K562 (cell line): ENCODE measurements around the gene MEAK7. TPM values are rescaled to one million over a fixed set of nuclear protein-coding genes. Genes with fewer than 3 reads are reported as not detected.

Experiments used
- ATAC-seq: fragments of 200-7000 bp; cut with Tn5 transposase; 3 replicates; pipeline ENCODE4 v1.9.1; 2020; ENCODE audit warnings: moderate library complexity
- BruUV-seq: library from RNA; stranded (reverse); fragments of 400-500 nt; replicated peaks from 2 replicates; lab custom pipeline; 2021; lab: Mats Ljungman, UMichigan
- CTCF ChIA-PET: fragments of 300-600 bp; formaldehyde crosslinking; extraction: SDS; loops from one replicate; lab custom pipeline; 2021; ENCODE audit warnings: low intra/inter-chr PET ratio; lab: Yijun Ruan, JAX
- POLR2A ChIA-PET: fragments of 300-600, 350-650 bp; sonication (Branson Sonifier 250); formaldehyde crosslinking; extraction: SDS; loops from one replicate; lab custom pipeline; 2021; ENCODE audit warnings: antibody characterized with exemption, inconsistent platforms; lab: Yijun Ruan, JAX
- DNase-seq, 4 experiments: peaks; one replicate each; pipeline versions ENCODE4 v3.0.0 to v3.0.0-alpha.2; 2011 to 2018; ENCODE audit warnings: low spot score in 3 of 4, mixed read lengths in 3 of 4; ENCODE audit errors: extremely low read depth in 1 of 4
- FAIRE-seq: peaks from 2 replicates; lab custom pipeline; 2011; peaks lifted over from hg19 to GRCh38; lab: Jason Lieb, UNC
- H2AFZ ChIP-seq: 2 replicates; pipeline ENCODE4 v1.6.0; 2011; ENCODE audit warnings: low read depth, low read length, control low read depth, inconsistent platforms
- H3K27ac ChIP-seq: fragments of 200-600 bp; 3 replicates; pipeline ENCODE4 v1.8.0; 2011; ENCODE audit warnings: low read depth, mild to moderate bottlenecking, control low read depth, inconsistent platforms, low read length, moderate library complexity, mixed read lengths; ENCODE audit errors: extremely low read depth
- H3K27me3 ChIP-seq, 2 experiments: fragments of 300-600 bp in 1 of 2; 2 replicates in 1 of 2; 3 replicates in 1 of 2; pipeline versions ENCODE4 v1.6.0 to v1.8.0; 2011; ENCODE audit warnings: inconsistent platforms in 2 of 2, low read length in 2 of 2, mild to moderate bottlenecking in 1 of 2, mixed read lengths in 1 of 2, moderate library complexity in 1 of 2; ENCODE audit not compliant: control insufficient read depth in 2 of 2, insufficient read depth in 2 of 2
- H3K36me3 ChIP-seq: fragments of 300-600 bp; 3 replicates; pipeline ENCODE4 v1.8.0; 2011; ENCODE audit warnings: mild to moderate bottlenecking, low read length, inconsistent platforms; ENCODE audit not compliant: control insufficient read depth, insufficient read depth
- H3K4me1 ChIP-seq, 2 experiments: fragments of 200-600 bp in 1 of 2; replicated peaks in 1 of 2; 2 replicates in 1 of 2; 3 replicates in 1 of 2; pipeline versions ENCODE4 v1.5.1 to v1.8.0; 2011; ENCODE audit warnings: inconsistent platforms in 2 of 2, low read length in 2 of 2, mild to moderate bottlenecking in 1 of 2, mixed read lengths in 1 of 2, moderate library complexity in 1 of 2; ENCODE audit not compliant: control insufficient read depth in 2 of 2, insufficient read depth in 2 of 2
- H3K4me2 ChIP-seq: 2 replicates; pipeline ENCODE4 v1.6.1; 2011; ENCODE audit warnings: low read length, control low read depth, inconsistent platforms, mixed read lengths; ENCODE audit not compliant: insufficient read depth
- H3K4me3 ChIP-seq: fragments of 200-600 bp; sonication (generic), shearing (Covaris generic); 2 replicates; pipeline ENCODE4 v1.5.1; 2016; ENCODE audit warnings: control low read depth, inconsistent platforms
- H3K79me2 ChIP-seq: fragments of 200-600 bp; 3 replicates; pipeline ENCODE4 v1.8.0; 2011; ENCODE audit warnings: low read length, inconsistent platforms; ENCODE audit not compliant: control insufficient read depth, insufficient read depth
- H3K9ac ChIP-seq, 2 experiments: 2 replicates each; pipeline versions ENCODE4 v1.6.0 to v1.6.1; 2011; ENCODE audit warnings: low read depth in 2 of 2, low read length in 2 of 2, control low read depth in 1 of 2, inconsistent platforms in 1 of 2, mild to moderate bottlenecking in 1 of 2, mixed read lengths in 1 of 2; ENCODE audit not compliant: insufficient read depth in 1 of 2
- H3K9me1 ChIP-seq: one replicate; pipeline ENCODE4 v1.6.0; 2011; ENCODE audit warnings: inconsistent platforms, mild to moderate bottlenecking, low read length, moderate library complexity; ENCODE audit not compliant: control insufficient read depth, insufficient read depth
- H3K9me3 ChIP-seq: replicated peaks from 2 replicates; pipeline ENCODE4 v1.5.1; 2011; ENCODE audit warnings: low read depth, low read length, inconsistent platforms; ENCODE audit not compliant: control insufficient read depth, insufficient read depth
- H4K20me1 ChIP-seq: replicated peaks from 2 replicates; pipeline ENCODE4 v1.6.1; 2011; ENCODE audit warnings: low read length, inconsistent platforms, mixed read lengths; ENCODE audit not compliant: control insufficient read depth, insufficient read depth
- BRD9 ChIP-seq: fragments of 450-650 bp; IDR thresholded peaks from 2 replicates; pipeline ENCODE4 v1.6.1; 2018; ENCODE audit warnings: low read depth; ENCODE audit not compliant: partially characterized antibody
- CBFB ChIP-seq: sonication (generic); formaldehyde crosslinking; IDR thresholded peaks from 2 replicates; pipeline ENCODE4 v1.4.0; 2020; ENCODE audit warnings: mild to moderate bottlenecking, missing genetic modification reagents
- NFIC ChIP-seq: fragments of 450-650 bp; IDR thresholded peaks from 2 replicates; pipeline ENCODE4 v1.6.1; 2017; ENCODE audit warnings: mild to moderate bottlenecking, inconsistent platforms
- PHF8 ChIP-seq: fragments of 200-600 bp; sonication (generic); IDR thresholded peaks from 2 replicates; pipeline ENCODE4 v1.6.1; 2012; ENCODE audit warnings: mixed run types, mild to moderate bottlenecking, inconsistent platforms, low read length, moderate library complexity, borderline replicate concordance
- RBFOX2 ChIP-seq: fragments of 200-400 bp; formaldehyde crosslinking; IDR thresholded peaks from 2 replicates; pipeline ENCODE4 v1.6.1; 2017; ENCODE audit warnings: low read depth, mild to moderate bottlenecking, low read length, moderate library complexity
- THAP12 ChIP-seq: fragments of 250-450 bp; sonication (Bioruptor Pico); IDR thresholded peaks from 2 replicates; pipeline ENCODE4 v1.9.0; 2021; ENCODE audit warnings: mild to moderate bottlenecking, inconsistent platforms
- TSC22D4 ChIP-seq: fragments of 450-650 bp; IDR thresholded peaks from 2 replicates; pipeline ENCODE4 v1.6.1; 2016; ENCODE audit warnings: missing genetic modification characterization, missing biosample characterization, control low read depth
- ZNF184 ChIP-seq: sonication (generic); formaldehyde crosslinking; IDR thresholded peaks from 2 replicates; pipeline ENCODE4 v1.5.0; 2020; ENCODE audit warnings: missing genetic modification reagents
- ZNF224 ChIP-seq: sonication (generic); formaldehyde crosslinking; IDR thresholded peaks from 2 replicates; pipeline ENCODE4 v1.8.0; 2022; ENCODE audit warnings: mild to moderate bottlenecking, missing genetic modification reagents
- ZNF277 ChIP-seq: fragments of 250-450 bp; sonication (Bioruptor Pico); IDR thresholded peaks from 2 replicates; pipeline ENCODE4 v1.8.0; 2022; ENCODE audit warnings: inconsistent platforms, mild to moderate bottlenecking, moderate library complexity, borderline replicate concordance
- ZNF324 ChIP-seq: fragments of 250-450 bp; sonication (Bioruptor Pico); IDR thresholded peaks from 2 replicates; pipeline ENCODE4 v1.4.0; 2020; ENCODE audit warnings: mild to moderate bottlenecking
- WGBS: fragments of 100-300 bp; shearing (Covaris generic); methylation state at CpG from one replicate; pipeline ENCODE4 v1.1.6; 2016; ENCODE audit warnings: low coverage, mixed read lengths; ENCODE audit not compliant: insufficient coverage; ENCODE audit errors: missing lambda C conversion rate; 5-methylcytosine and 5-hydroxymethylcytosine counted together
- in situ Hi-C: fragments of 300-500 bp; cut with MboI; formaldehyde crosslinking; loops from 4 replicates; pipeline ENCODE4 v1.15.0; 2018; ENCODE audit warnings: inconsistent platforms, mixed read lengths
- intact Hi-C: fragments of 100-400 bp; cut with micrococcal nuclease; formaldehyde crosslinking; loops from 2 replicates; pipeline ENCODE4 v1.14.2; 2022
- polyA plus RNA-seq, 8 experiments: library from polyadenylated mRNA; depleted of rRNA in 4 of 8; stranded (reverse) in 5 of 8; unstranded in 3 of 8; fragments of >200 nt; fragmentation: Nextera tagmentation in 2 of 8; fragmentation: Illumina TruSeq in 1 of 8; extraction: Ambion mirVana in 2 of 8; extraction: Trizol in 1 of 8; gene quantifications; 2 replicates each; pipeline versions ENCODE4 v1.2.1 to v1.2.3, GENCODE V29; 2011 to 2014; ENCODE audit warnings: inconsistent platforms in 1 of 8, missing spikeins in 1 of 8
- total RNA-seq, 7 experiments: library from RNA; depleted of rRNA in 6 of 7; stranded (reverse); fragments of >200 nt in 6 of 7; fragmentation: Illumina TruSeq in 2 of 7; extraction: Trizol in 2 of 7; gene quantifications; 2 replicates each; pipeline versions ENCODE4 v1.2.1 to v1.2.3, GENCODE V29; 2011 to 2021; ENCODE audit warnings: low replicate concordance in 1 of 7

MEAK7 gene
- total and polyA plus RNA-seq, 9 of the 15 experiments (the other 6 are each of a cell fraction or from before 2014, with no cell fraction given), result 1.4 to 14.5 (median 6.3) TPM

DNA sequence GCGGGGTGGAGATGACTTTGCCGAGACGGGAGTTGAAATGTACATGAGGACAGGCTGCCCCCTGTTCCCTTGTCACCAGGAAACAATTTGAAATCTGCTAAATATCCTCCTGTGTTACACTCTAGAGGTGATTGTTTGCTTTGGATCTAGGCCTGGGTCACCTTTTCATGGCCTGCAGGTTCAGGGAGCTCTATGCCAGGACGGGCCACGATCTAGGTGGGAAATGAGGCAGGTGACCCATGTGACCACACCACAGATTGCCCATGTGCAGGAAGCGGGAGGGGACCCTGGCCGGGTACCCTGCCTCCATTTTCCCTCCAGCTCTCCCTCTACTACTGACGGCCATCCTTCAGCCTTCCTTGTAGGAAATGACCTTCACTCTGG is 43.4 kb downstream of the MEAK7 start:
- DNase-seq (no peak), ATAC-seq (no peak), FAIRE-seq (no peak)
- Histone ChIP-seq H2AFZ (no peak overlapping the region), H3K27ac (no peak overlapping the region), H3K9me3 (no peaks in the 10 kb centered on the region), H3K9ac (no peak overlapping the region), H3K36me3 (no peaks in the 10 kb centered on the region), H3K4me1 (peaks cover 0 to 15% of the 10 kb centered on the region in 2 experiments; a peak in 2 of 5 replicates), H3K4me3 (no peak overlapping the region), H3K79me2 (no peaks in the 10 kb centered on the region), H4K20me1 (peaks cover 10% of the 10 kb centered on the region; the same call in 1 of the 2 replicates), H3K9me1 (no peaks in the 10 kb centered on the region), H3K4me2 (no peak overlapping the region), H3K27me3 (peaks cover 47 to 54% of the 10 kb centered on the region in 2 experiments)
- WGBS, result 4% methylated on average over 8 of the region's 8 CpGs
- in situ Hi-C loops, result no loop called here
- no TSS peak for BruUV-seq
- TF ChIP-seq TSC22D4 (tag), result no peak
- no peak for TF ChIP-seq NFIC
- TF ChIP-seq RBFOX2, result no peak
- TF ChIP-seq PHF8, result no peak
- TF ChIP-seq ZNF224 (CRISPR knock-in tag), result no peak
- TF ChIP-seq ZNF184 (CRISPR knock-in tag), result no peak
- TF ChIP-seq CBFB, result no peak
- no peak for TF ChIP-seq ZNF324 (CRISPR knock-in tag)
- TF ChIP-seq BRD9, result no peak
- no peak for TF ChIP-seq ZNF277 (CRISPR knock-in tag)
- no peak for TF ChIP-seq THAP12 (CRISPR knock-in tag)
- intact Hi-C loops, result no loop called here
- ChIA-PET CTCF (no interaction called here), POLR2A (interaction anchor here (0.7 to 3.1 kb wide), 3 partner anchors 8 to 438 kb away, joined by 3 to 9 read pairs (median 4); no protein-coding TSS in a partner anchor)
